ENCODE data around the gene BGLAP. TPM values are rescaled to one million over a fixed set of nuclear protein-coding genes. Genes with fewer than 3 reads are reported as not detected.

BGLAP gene
- total and polyA plus RNA-seq, 11 donors, result 0.32 to 0.99 (median 0.58) TPM; not detected in 3

DNA sequence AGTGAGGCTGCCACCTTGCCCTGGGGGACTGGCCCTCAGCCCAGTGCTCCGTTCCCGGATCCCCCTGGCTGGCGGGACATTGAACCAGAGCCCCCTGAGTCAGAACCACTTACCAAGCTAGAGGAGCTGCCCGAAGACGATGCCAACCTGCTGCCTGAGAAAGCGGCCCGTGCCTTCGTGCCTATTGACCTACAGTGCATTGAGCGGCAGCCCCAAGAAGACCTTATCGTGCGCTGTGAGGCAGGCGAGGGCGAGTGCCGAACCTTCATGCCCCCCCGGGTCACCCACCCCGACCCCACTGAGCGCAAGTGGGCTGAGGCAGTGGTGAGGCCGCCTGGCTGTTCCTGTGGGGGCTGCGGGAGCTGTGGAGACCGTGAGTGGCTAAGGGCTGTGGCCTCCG, 43.5 kb downstream of the BGLAP start:
- ATAC-seq (no peak), DNase-seq (no peak)
- Histone ChIP-seq H3K36me3 (peaks cover 0 to 22% (median 11%) of the 10 kb centered on the region in 9 donors), H3K27ac (no peak overlapping the region), H3K4me3 (no peak overlapping the region), H3K4me1 (peaks cover 5 to 35% (median 23%) of the 10 kb centered on the region in 12 donors), H3K9me3 (no peaks in the 10 kb centered on the region), H3K27me3 (no peaks in the 10 kb centered on the region)
- TF ChIP-seq POLR2A (IDR thresholded peaks at IDR 0.05), result no peak
- TF ChIP-seq, protein P1, sequence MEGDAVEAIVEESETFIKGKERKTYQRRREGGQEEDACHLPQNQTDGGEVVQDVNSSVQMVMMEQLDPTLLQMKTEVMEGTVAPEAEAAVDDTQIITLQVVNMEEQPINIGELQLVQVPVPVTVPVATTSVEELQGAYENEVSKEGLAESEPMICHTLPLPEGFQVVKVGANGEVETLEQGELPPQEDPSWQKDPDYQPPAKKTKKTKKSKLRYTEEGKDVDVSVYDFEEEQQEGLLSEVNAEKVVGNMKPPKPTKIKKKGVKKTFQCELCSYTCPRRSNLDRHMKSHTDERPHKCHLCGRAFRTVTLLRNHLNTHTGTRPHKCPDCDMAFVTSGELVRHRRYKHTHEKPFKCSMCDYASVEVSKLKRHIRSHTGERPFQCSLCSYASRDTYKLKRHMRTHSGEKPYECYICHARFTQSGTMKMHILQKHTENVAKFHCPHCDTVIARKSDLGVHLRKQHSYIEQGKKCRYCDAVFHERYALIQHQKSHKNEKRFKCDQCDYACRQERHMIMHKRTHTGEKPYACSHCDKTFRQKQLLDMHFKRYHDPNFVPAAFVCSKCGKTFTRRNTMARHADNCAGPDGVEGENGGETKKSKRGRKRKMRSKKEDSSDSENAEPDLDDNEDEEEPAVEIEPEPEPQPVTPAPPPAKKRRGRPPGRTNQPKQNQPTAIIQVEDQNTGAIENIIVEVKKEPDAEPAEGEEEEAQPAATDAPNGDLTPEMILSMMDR (IDR thresholded peaks at IDR 0.05), result no peak
- WGBS, 4 donors, result 91 to 96% (median 94%) methylated on average over 6 to 21 of the region's 21 CpGs
- intact Hi-C loops (cut with DNase I), result no loop called here

DNA sequence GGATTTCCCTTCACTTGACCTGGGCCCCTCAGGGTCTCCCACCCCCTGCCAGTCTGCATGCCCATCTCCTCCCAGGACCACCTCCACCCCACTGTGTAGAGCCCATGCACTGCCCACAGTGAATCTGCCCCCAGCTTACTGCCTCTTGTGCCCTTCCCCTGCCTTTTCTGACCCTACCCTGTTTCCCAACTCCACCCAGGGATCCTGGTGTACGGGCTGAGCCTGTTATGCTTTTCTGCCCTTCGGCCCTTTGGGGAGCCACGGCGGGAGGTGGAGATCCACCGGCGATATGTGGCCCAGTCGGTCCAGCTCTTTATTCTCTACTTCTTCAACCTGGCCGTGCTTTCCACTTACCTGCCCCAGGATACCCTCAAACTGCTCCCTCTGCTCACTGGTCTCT, 44.1 kb downstream of the BGLAP start:
- intact Hi-C loops (cut with DNase I), result no loop called here

DNA sequence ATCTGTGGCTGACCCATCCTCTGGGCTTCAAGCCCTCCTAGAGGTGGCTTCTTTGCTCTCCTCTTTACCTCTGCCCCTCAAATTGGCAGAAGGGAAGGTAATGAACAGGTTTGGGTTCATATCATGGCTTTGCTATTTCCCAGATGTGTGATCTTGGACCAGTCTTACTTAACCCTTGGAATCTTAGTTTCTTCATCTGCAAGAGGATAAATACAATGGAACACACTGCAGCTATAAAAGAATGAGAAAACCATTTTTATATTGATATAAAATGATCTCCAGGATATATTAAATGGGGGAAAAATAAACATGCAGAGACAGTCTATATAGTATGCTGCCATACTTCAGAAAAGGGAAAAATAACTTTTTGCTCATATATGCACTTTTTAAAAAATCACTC, 47.9 kb downstream of the BGLAP start:
- Histone ChIP-seq H3K27me3 (no peaks in the 10 kb centered on the region), H3K27ac (no peak overlapping the region), H3K9me3 (no peaks in the 10 kb centered on the region), H3K4me3 (no peak overlapping the region), H3K36me3 (peaks cover 0 to 26% (median 18%) of the 10 kb centered on the region in 9 donors), H3K4me1 (peaks cover 0 to 24% (median 9%) of the 10 kb centered on the region in 12 donors)
- ATAC-seq (no peak), DNase-seq (no peak)
- intact Hi-C loops (cut with DNase I), result no loop called here
- no peak for TF ChIP-seq POLR2A (IDR thresholded peaks at IDR 0.05)
- TF ChIP-seq, protein P1 (IDR thresholded peaks at IDR 0.05), result no peak

More for the DNA sequence above, 44.1 kb downstream of the BGLAP start:
- WGBS, 4 donors, result 88 to 97% (median 95%) methylated on average over 8 of the region's 8 CpGs
- H3K4me1 ChIP-seq, result peaks cover 0 to 33% (median 17%) of the 10 kb centered on the region in 12 donors
- H3K27ac ChIP-seq, result no peak overlapping the region
- H3K4me3 ChIP-seq, result no peak overlapping the region
- DNase-seq, result no peak
- no peaks in the 10 kb centered on the region for H3K27me3 ChIP-seq
- H3K36me3 ChIP-seq, result peaks cover 0 to 22% (median 9%) of the 10 kb centered on the region in 9 donors
- TF ChIP-seq, protein P1 (IDR thresholded peaks at IDR 0.05), result no peak
- TF ChIP-seq POLR2A (IDR thresholded peaks at IDR 0.05), result no peak
- H3K9me3 ChIP-seq, result no peaks in the 10 kb centered on the region
- ATAC-seq, result no peak

DNA sequence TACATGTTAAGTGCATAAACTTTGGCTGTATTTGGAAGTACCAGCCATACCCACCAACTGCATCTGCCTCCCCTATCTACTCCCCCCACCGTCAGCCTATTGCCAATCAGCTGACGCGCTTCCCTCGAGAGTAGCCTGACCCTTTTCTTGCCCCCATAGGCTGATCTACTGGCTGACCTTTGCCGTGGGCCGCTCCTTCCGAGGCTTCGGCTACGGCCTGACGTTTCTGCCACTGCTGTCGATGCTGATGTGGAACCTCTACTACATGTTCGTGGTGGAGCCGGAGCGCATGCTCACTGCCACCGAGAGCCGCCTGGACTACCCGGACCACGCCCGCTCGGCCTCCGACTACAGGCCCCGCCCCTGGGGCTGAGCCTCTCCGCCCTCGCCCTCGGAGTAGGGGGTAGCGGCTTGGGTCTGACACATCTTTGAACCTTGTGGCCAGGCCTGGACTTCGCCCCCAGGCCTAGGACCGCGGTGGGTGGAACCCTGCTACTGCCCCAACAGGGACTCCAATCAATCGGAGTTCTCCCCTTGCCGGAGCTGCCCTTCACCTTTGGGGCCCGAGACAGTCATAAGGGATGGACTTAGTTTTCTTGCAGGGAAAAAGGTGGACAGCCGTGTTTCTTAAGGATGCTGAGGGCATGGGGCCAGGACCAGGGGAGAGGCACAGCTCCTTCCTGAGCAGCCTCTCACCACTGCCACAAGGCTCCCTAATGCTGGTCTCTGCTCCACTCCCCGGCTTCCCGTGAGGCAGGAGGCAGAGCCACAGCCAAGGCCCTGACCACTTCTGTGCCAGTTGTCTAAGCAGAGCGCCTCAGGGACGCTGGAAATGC, 49.5 kb downstream of the BGLAP start:
- intact Hi-C loops (cut with DNase I), result no loop called here
- Histone ChIP-seq H3K4me1 (peaks cover 0 to 34% (median 14%) of the 10 kb centered on the region in 12 donors), H3K27me3 (no peaks in the 10 kb centered on the region), H3K36me3 (peaks cover 0 to 26% (median 15%) of the 10 kb centered on the region in 9 donors), H3K27ac (peak overlapping the region; percentile 35 to 86 (median 67)), H3K9me3 (no peaks in the 10 kb centered on the region), H3K4me3 (peak overlapping the region; percentile 16 to 62 (median 50))
- WGBS, 4 donors, result 15 to 35% (median 21%) methylated on average over 37 of the region's 37 CpGs
- peak; percentile 90 to 96 (median 96) for ATAC-seq
- peak in 1 of 2 donors; percentile 45 for TF ChIP-seq POLR2A (IDR thresholded peaks at IDR 0.05)
- TF ChIP-seq, protein P1 (IDR thresholded peaks at IDR 0.05), result no peak
- peak; percentile 88 to 95 (median 93) for DNase-seq
